ENCODE results near the gene KRTAP4-16.
"Not testable (repeated sequence)": the region's sequence is repeated elsewhere in the genome, so short reads cannot be mapped to it uniquely, and the experiment has no call there.

GRCh38 chr17:41084100-41084856 lies 17.7 kb downstream of the KRTAP4-16 start, which contains the start of gene KRTAP4-7:
- TF ChIP-seq POLR2A, CTCF (IDR thresholded peaks at IDR 0.05): not testable (repeated sequence)
